BE2C (cell line): Measurements from ENCODE around the gene MMP27. TPM values are rescaled to one million over a fixed set of nuclear protein-coding genes. Genes with fewer than 3 reads are reported as not detected.
"Not testable (repeated sequence)": the region's sequence is repeated elsewhere in the genome, so short reads cannot be mapped to it uniquely, and the experiment has no call there.

Experiments used
- DNase-seq: peaks from one replicate; pipeline ENCODE4 v3.0.0-alpha.2; 2020
- H3K27me3 ChIP-seq: fragments of 250-450 bp; sonication (Bioruptor Pico); 2 replicates; pipeline ENCODE4 v1.5.1; 2020; ENCODE audit warnings: mild to moderate bottlenecking
- H3K36me3 ChIP-seq: fragments of 250-450 bp; sonication (Bioruptor Pico); 2 replicates; pipeline ENCODE4 v1.5.1; 2020; ENCODE audit warnings: mild to moderate bottlenecking
- H3K4me1 ChIP-seq: fragments of 250-450 bp; sonication (Bioruptor Pico); 2 replicates; pipeline ENCODE4 v1.5.1; 2020
- H3K4me3 ChIP-seq: 2 replicates; pipeline ENCODE4 v1.5.1; 2011; ENCODE audit warnings: low read depth, low read length
- H3K9me3 ChIP-seq: fragments of 250-450 bp; sonication (Bioruptor Pico); 2 replicates; pipeline ENCODE4 v1.5.1; 2020
- CTCF ChIP-seq: IDR thresholded peaks from 2 replicates; pipeline ENCODE4 v1.5.1; 2012; ENCODE audit warnings: mild to moderate bottlenecking, low read depth, low read length
- polyA plus RNA-seq: library from polyadenylated mRNA; unstranded; fragments of >200 nt; gene quantifications from one replicate; pipeline ENCODE4 v1.2.1, GENCODE V29; 2012; ENCODE audit warnings: low read depth, missing spikeins; ENCODE audit not compliant: insufficient read length, insufficient read depth

The MMP27 gene
- polyA plus RNA-seq = not detected

- no peak for DNase-seq
- H3K9me3 ChIP-seq = no peaks in the 10 kb centered on the region
- H3K4me3 ChIP-seq = no peak within 1 kb of the TSS
- no peaks in the 10 kb centered on the region for H3K4me1 ChIP-seq
- no peaks in the 10 kb centered on the region for H3K27me3 ChIP-seq
- no peak for TF ChIP-seq CTCF
- H3K36me3 ChIP-seq = no peaks in the 10 kb centered on the region
Observed at GRCh38 chr11:102705626-102706025, at the start of gene MMP27. TSS of gene MMP27 (minus strand) at chr11:102705769. CDS start at chr11:102705714, 55 bp downstream.

GRCh38 chr11:102753267-102753666, 47.7 kb upstream of the MMP27 start:
- Histone ChIP-seq H3K9me3 (no peaks in the 10 kb centered on the region), H3K27me3 (no peaks in the 10 kb centered on the region), H3K4me1 (no peaks in the 10 kb centered on the region), H3K4me3 (no peak overlapping the region), H3K36me3 (no peaks in the 10 kb centered on the region)
- TF ChIP-seq CTCF = no peak
- no peak for DNase-seq

GRCh38 chr11:102751673-102752072, 46.1 kb upstream of the MMP27 start:
- Histone ChIP-seq H3K36me3 (no peaks in the 10 kb centered on the region), H3K4me1 (no peaks in the 10 kb centered on the region), H3K9me3 (no peaks in the 10 kb centered on the region), H3K4me3 (no peak overlapping the region), H3K27me3 (no peaks in the 10 kb centered on the region)
- TF ChIP-seq CTCF = no peak
- no peak for DNase-seq

- Histone ChIP-seq H3K36me3 (no peaks in the 10 kb centered on the region), H3K27me3 (no peaks in the 10 kb centered on the region), H3K9me3 (no peaks in the 10 kb centered on the region), H3K4me3 (no peak overlapping the region), H3K4me1 (no peaks in the 10 kb centered on the region)
- no peak for DNase-seq
- no peak for TF ChIP-seq CTCF
Observed at GRCh38 chr11:102749101-102749722, 43.6 kb upstream of the MMP27 start.

GRCh38 chr11:102746746-102747578, 41.4 kb upstream of the MMP27 start:
- H3K27me3 ChIP-seq, H3K4me1 ChIP-seq, H3K9me3 ChIP-seq, H3K4me3 ChIP-seq, H3K36me3 ChIP-seq, DNase-seq: not testable (repeated sequence)

- Histone ChIP-seq H3K4me3 (no peak overlapping the region), H3K27me3 (no peaks in the 10 kb centered on the region), H3K36me3 (no peaks in the 10 kb centered on the region), H3K4me1 (no peaks in the 10 kb centered on the region), H3K9me3 (no peaks in the 10 kb centered on the region)
- no peak for TF ChIP-seq CTCF
- DNase-seq = no peak
Observed at GRCh38 chr11:102734650-102735049, 29.1 kb upstream of the MMP27 start.
